NCI-H1092 treated with DMSO at 0.1 percent for 48 hours (cell line): Measurements from ENCODE around the gene SLAMF1.
"Not testable (repeated sequence)": the region's sequence is repeated elsewhere in the genome, so short reads cannot be mapped to it uniquely, and the experiment has no call there.

Source experiments
- DNase-seq: peaks from one replicate; lab custom pipeline; 2025; lab: John Stamatoyannopoulos, UW

The SLAMF1 gene

GRCh38 chr1:160665330-160666078 lies 18.7 kb upstream of the SLAMF1 start:
- DNase-seq: no peak

- no peak for DNase-seq
Observed at GRCh38 chr1:160664573-160665051, 17.8 kb upstream of the SLAMF1 start.

GRCh38 chr1:160662910-160663309 lies 16.1 kb upstream of the SLAMF1 start:
- DNase-seq: no peak

- DNase-seq: no peak
Observed at GRCh38 chr1:160659566-160659965, 12.7 kb upstream of the SLAMF1 start.

- no peak for DNase-seq
Observed at GRCh38 chr1:160658814-160659193, 12.0 kb upstream of the SLAMF1 start.

- no peak for DNase-seq
Observed at GRCh38 chr1:160658162-160658813, 11.4 kb upstream of the SLAMF1 start.

- DNase-seq: no peak
Observed at GRCh38 chr1:160657250-160657781, 10.5 kb upstream of the SLAMF1 start.

GRCh38 chr1:160656737-160657136 lies 9.9 kb upstream of the SLAMF1 start:
- DNase-seq: no peak

GRCh38 chr1:160653620-160654016 lies 6.8 kb upstream of the SLAMF1 start:
- no peak for DNase-seq

GRCh38 chr1:160652924-160653619 lies 6.2 kb upstream of the SLAMF1 start:
- DNase-seq: no peak

GRCh38 chr1:160652065-160652641 lies 5.3 kb upstream of the SLAMF1 start:
- DNase-seq: not testable (repeated sequence)

GRCh38 chr1:160651433-160652064 lies 4.7 kb upstream of the SLAMF1 start:
- DNase-seq: no peak

- DNase-seq: no peak
Observed at GRCh38 chr1:160647329-160647720, 481 bp upstream of the SLAMF1 start.

GRCh38 chr1:160646180-160646579 lies 664 bp downstream of the SLAMF1 start:
- no peak for DNase-seq

GRCh38 chr1:160645386-160646130 lies 1.3 kb downstream of the SLAMF1 start:
- DNase-seq: no peak

- no peak for DNase-seq
Observed at GRCh38 chr1:160644399-160644798, 2.4 kb downstream of the SLAMF1 start.

- DNase-seq: no peak
Observed at GRCh38 chr1:160643138-160643537, 3.7 kb downstream of the SLAMF1 start.

GRCh38 chr1:160642281-160642644 lies 4.6 kb downstream of the SLAMF1 start:
- DNase-seq: no peak

- no peak for DNase-seq
Observed at GRCh38 chr1:160641323-160642280, 5.2 kb downstream of the SLAMF1 start.
